Astrocyte (in vitro differentiated cells and primary cell): ENCODE results near the gene ANKRD29. TPM values are rescaled to one million over a fixed set of nuclear protein-coding genes. Genes with fewer than 3 reads are reported as not detected.
A peak's percentile ranks its signal among the peaks of the same experiment; 100 is the strongest.

ENCODE experiments used
- DNase-seq: peaks from one replicate; pipeline ENCODE4 v3.0.0-alpha.2; 2010; ENCODE audit warnings: low read depth
- FAIRE-seq: peaks from 2 replicates; lab custom pipeline; 2011; peaks lifted over from hg19 to GRCh38; lab: Jason Lieb, UNC
- H2AFZ ChIP-seq: 2 replicates; pipeline ENCODE4 v1.6.0; 2012; ENCODE audit warnings: low read depth, low read length, inconsistent platforms
- H3K27ac ChIP-seq: 2 replicates; pipeline ENCODE4 v1.5.1; 2011; ENCODE audit warnings: low read depth, low read length, inconsistent platforms
- H3K27me3 ChIP-seq: 2 replicates; pipeline ENCODE4 v1.6.0; 2011; ENCODE audit warnings: low read length, inconsistent platforms; ENCODE audit not compliant: insufficient read depth
- H3K36me3 ChIP-seq: 2 replicates; pipeline ENCODE4 v1.5.1; 2011; ENCODE audit warnings: low read length, inconsistent platforms; ENCODE audit not compliant: insufficient read depth
- H3K4me1 ChIP-seq: 2 replicates; pipeline ENCODE4 v1.5.1; 2011; ENCODE audit warnings: low read length, inconsistent platforms; ENCODE audit not compliant: insufficient read depth
- H3K4me2 ChIP-seq: 2 replicates; pipeline ENCODE4 v1.6.0; 2012; ENCODE audit warnings: low read length, inconsistent platforms
- H3K4me3 ChIP-seq: 2 replicates; pipeline ENCODE4 v1.5.1; 2011; ENCODE audit warnings: low read depth, mild to moderate bottlenecking, low read length, inconsistent platforms; ENCODE audit not compliant: insufficient read depth
- H3K79me2 ChIP-seq: 2 replicates; pipeline ENCODE4 v1.6.0; 2012; ENCODE audit warnings: mild to moderate bottlenecking, low read length, inconsistent platforms; ENCODE audit not compliant: insufficient read depth
- H3K9ac ChIP-seq: 2 replicates; pipeline ENCODE4 v1.6.0; 2012; ENCODE audit warnings: mild to moderate bottlenecking, low read length, inconsistent platforms
- H3K9me3 ChIP-seq: 2 replicates; pipeline ENCODE4 v1.5.1; 2012; ENCODE audit warnings: low read depth, mild to moderate bottlenecking, low read length, inconsistent platforms; ENCODE audit not compliant: insufficient read depth
- H4K20me1 ChIP-seq: 2 replicates; pipeline ENCODE4 v1.6.0; 2012; ENCODE audit warnings: low read length, inconsistent platforms; ENCODE audit not compliant: insufficient read depth
- H3K27ac Mint-ChIP-seq: one replicate; pipeline ENCODE4 v1.8.0; 2021; ENCODE audit warnings: mild to moderate bottlenecking, mixed read lengths; ENCODE audit not compliant: unreplicated experiment
- H3K27me3 Mint-ChIP-seq: one replicate; pipeline ENCODE4 v1.8.0; 2021; ENCODE audit warnings: low read depth, mixed read lengths; ENCODE audit not compliant: unreplicated experiment
- H3K36me3 Mint-ChIP-seq: one replicate; pipeline ENCODE4 v1.8.0; 2021; ENCODE audit warnings: low read depth, mixed read lengths; ENCODE audit not compliant: unreplicated experiment
- H3K4me1 Mint-ChIP-seq: one replicate; pipeline ENCODE4 v1.8.0; 2021; ENCODE audit warnings: low read depth, mixed read lengths; ENCODE audit not compliant: unreplicated experiment
- H3K4me3 Mint-ChIP-seq: one replicate; pipeline ENCODE4 v1.8.0; 2021; ENCODE audit warnings: mild to moderate bottlenecking, moderate library complexity, mixed read lengths; ENCODE audit not compliant: unreplicated experiment
- H3K9me3 Mint-ChIP-seq: one replicate; pipeline ENCODE4 v1.8.0; 2021; ENCODE audit warnings: mild to moderate bottlenecking, mixed read lengths; ENCODE audit not compliant: unreplicated experiment
- CTCF ChIP-seq: IDR thresholded peaks from 2 replicates; pipeline ENCODE4 v1.5.1; 2011; ENCODE audit warnings: low read depth, mild to moderate bottlenecking, inconsistent platforms, low read length, moderate library complexity; ENCODE audit not compliant: insufficient read depth
- EZH2 ChIP-seq: IDR thresholded peaks from 2 replicates; pipeline ENCODE4 v1.6.1; 2012; ENCODE audit warnings: mild to moderate bottlenecking, low read length, inconsistent platforms; ENCODE audit not compliant: insufficient read depth
- total RNA-seq: library from RNA; stranded (reverse); gene quantifications from 2 replicates; pipeline ENCODE4 v1.2.1, GENCODE V29; 2021

The ANKRD29 gene
- total RNA-seq, 1 donor from 2014 or later, result 0.75 TPM

DNA sequence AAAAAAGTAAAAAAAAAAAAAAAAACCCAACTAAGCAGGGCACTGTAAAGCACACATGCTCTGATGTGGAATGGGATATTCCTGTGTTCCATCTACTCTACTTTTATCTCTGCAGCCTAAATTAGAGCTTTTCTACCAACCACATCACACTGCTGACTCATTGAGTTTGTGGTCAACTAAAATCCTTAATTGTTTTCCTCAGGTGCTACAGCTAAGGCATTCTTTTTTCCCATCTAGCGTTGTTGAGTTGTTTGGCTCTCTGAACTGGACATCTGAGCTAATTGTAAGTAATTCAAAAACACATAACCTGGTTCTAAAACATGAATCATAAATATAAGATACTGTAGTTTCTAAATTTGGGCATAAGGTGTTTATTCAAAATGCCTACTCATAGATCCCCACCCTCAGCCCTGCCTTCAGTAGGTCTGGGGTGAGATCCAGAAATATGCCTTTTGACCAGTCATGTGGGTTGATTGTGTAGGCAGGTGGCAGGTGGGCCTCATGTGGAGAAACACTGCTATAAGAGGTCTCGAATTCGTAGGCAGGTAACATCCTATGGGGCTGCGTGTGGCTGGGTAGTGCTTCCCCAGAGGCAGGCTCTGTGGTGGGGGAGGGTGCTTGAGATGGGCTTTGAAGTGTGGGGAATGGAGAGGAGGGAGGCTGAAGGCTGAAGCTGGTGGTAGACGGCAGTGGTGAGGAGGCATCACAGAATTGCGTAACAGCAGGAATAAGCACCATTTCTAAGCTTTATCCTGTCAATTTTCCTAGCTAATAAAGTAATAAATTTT is 27.2 kb downstream of the ANKRD29 start:
- no peaks in the 10 kb centered on the region for H3K36me3 ChIP-seq
- peak overlapping the region; percentile 23 for H3K27ac Mint-ChIP-seq
- H2AFZ ChIP-seq, result no peak overlapping the region
- H3K4me3 Mint-ChIP-seq, result no peak overlapping the region
- H3K36me3 Mint-ChIP-seq, result no peaks in the 10 kb centered on the region
- no peak for FAIRE-seq
- no peak for TF ChIP-seq EZH2
- no peak for TF ChIP-seq CTCF
- H3K27ac ChIP-seq, result no peak overlapping the region
- H3K9me3 Mint-ChIP-seq, result no peaks in the 10 kb centered on the region
- H3K27me3 ChIP-seq, result peaks cover 9% of the 10 kb centered on the region
- H3K79me2 ChIP-seq, result no peaks in the 10 kb centered on the region
- no peaks in the 10 kb centered on the region for H3K4me1 ChIP-seq
- no peaks in the 10 kb centered on the region for H3K9me3 ChIP-seq
- DNase-seq, result peak; percentile 55
- no peak overlapping the region for H3K9ac ChIP-seq
- peaks cover 3% of the 10 kb centered on the region for H3K4me1 Mint-ChIP-seq
- H3K27me3 Mint-ChIP-seq, result peaks cover 16% of the 10 kb centered on the region
- H3K4me2 ChIP-seq, result no peak overlapping the region
- no peak overlapping the region for H3K4me3 ChIP-seq
- no peaks in the 10 kb centered on the region for H4K20me1 ChIP-seq

DNA sequence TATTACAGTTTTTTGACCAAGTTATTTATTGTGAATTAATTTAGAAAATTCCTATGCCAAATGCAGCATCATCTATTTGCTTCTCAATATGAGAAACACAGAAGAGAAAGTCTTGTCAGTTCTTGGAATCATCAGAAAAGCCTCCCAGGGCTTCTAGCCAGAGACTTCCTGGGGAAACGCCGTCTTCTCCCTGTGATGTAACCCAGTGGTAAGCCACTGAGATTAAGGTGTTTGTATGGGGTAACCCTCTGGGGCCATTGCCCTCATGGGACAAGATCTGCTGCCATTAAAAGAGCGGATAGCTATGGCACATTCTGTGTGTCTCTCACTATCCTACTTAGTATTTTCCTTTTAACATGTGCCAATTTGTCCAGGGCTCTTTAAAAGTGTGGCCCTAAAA is 28.0 kb downstream of the ANKRD29 start:
- no peaks in the 10 kb centered on the region for H4K20me1 ChIP-seq
- H3K79me2 ChIP-seq, result no peaks in the 10 kb centered on the region
- DNase-seq (no peak), FAIRE-seq (no peak)
- peaks cover 9% of the 10 kb centered on the region for H3K27me3 ChIP-seq
- no peaks in the 10 kb centered on the region for H3K36me3 ChIP-seq
- peaks cover 12% of the 10 kb centered on the region for H3K27me3 Mint-ChIP-seq
- H3K4me2 ChIP-seq, result no peak overlapping the region
- H3K36me3 Mint-ChIP-seq, result no peaks in the 10 kb centered on the region
- no peak for TF ChIP-seq EZH2
- TF ChIP-seq CTCF, result no peak
- no peak overlapping the region for H3K27ac ChIP-seq
- no peak overlapping the region for H3K4me3 Mint-ChIP-seq
- no peaks in the 10 kb centered on the region for H3K9me3 ChIP-seq
- H3K4me1 ChIP-seq, result no peaks in the 10 kb centered on the region
- no peak overlapping the region for H3K4me3 ChIP-seq
- no peak overlapping the region for H2AFZ ChIP-seq
- H3K9me3 Mint-ChIP-seq, result no peaks in the 10 kb centered on the region
- no peak overlapping the region for H3K9ac ChIP-seq
- peaks cover 3% of the 10 kb centered on the region for H3K4me1 Mint-ChIP-seq
- no peak overlapping the region for H3K27ac Mint-ChIP-seq

DNA sequence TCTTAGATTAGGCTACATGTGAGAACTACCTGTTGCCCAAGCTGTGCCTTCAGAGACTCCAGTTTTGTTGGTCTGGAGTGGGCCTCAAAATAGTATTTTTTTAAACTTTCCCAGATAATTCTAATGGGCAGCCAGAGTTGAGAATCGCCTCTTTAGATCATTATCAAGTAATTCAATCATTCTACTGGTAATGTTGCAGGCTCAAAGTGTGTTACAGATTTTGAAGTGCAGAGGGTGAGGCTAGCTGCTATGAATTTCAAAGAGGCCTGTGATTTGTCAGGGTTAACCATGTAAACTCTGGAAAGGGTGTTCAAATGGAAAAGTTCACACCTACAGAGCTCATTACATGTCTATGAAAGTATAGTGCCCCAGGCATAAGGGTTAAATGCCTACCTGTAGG is 30.1 kb downstream of the ANKRD29 start:
- Histone ChIP-seq H3K9ac (no peak overlapping the region), H3K27me3 (peaks cover 7% of the 10 kb centered on the region), H3K4me2 (no peak overlapping the region), H3K4me1 (no peaks in the 10 kb centered on the region), H3K27ac (no peak overlapping the region), H2AFZ (no peak overlapping the region), H4K20me1 (no peaks in the 10 kb centered on the region), H3K36me3 (no peaks in the 10 kb centered on the region), H3K9me3 (no peaks in the 10 kb centered on the region), H3K4me3 (no peak overlapping the region), H3K79me2 (no peaks in the 10 kb centered on the region)
- H3K4me1 Mint-ChIP-seq, result peaks cover 3% of the 10 kb centered on the region
- no peak overlapping the region for H3K4me3 Mint-ChIP-seq
- TF ChIP-seq EZH2, result no peak
- DNase-seq, result no peak
- H3K9me3 Mint-ChIP-seq, result no peaks in the 10 kb centered on the region
- no peaks in the 10 kb centered on the region for H3K36me3 Mint-ChIP-seq
- H3K27ac Mint-ChIP-seq, result no peak overlapping the region
- FAIRE-seq, result no peak
- peaks cover 11% of the 10 kb centered on the region for H3K27me3 Mint-ChIP-seq
